AG08396 (cell line): ENCODE measurements around the gene SPATA20.

ENCODE experiments used
- DNase-seq: peaks from one replicate; pipeline ENCODE4 v3.0.0; 2012; ENCODE audit warnings: low spot score, mixed read lengths

Gene SPATA20

DNA sequence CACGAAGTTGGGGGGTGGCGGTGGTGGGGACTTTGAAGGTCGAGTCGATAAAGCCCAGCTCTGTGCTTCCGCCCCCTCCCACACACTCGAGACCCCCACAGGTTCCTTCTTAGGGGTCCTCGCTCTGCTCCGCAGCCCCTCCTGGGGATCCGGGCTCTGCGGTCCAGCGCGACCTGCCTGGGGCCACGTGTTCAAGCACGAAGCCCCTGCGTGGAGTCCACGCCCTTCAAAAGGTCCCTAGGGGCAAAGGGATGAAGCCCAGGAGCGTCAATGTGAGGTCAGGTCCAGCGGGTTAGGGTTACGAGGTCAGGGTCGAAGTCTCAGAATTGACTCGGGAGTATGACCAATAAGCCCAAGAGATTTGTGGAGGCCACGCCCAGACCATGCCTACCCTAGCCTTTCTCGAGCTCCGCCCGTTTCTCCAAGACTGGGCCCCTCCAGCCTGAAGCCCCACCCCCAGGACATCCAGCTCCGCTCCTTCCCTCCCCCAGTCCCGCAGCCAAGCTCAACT is 12.8 kb downstream of the SPATA20 start:
- DNase-seq: peak; percentile 72

DNA sequence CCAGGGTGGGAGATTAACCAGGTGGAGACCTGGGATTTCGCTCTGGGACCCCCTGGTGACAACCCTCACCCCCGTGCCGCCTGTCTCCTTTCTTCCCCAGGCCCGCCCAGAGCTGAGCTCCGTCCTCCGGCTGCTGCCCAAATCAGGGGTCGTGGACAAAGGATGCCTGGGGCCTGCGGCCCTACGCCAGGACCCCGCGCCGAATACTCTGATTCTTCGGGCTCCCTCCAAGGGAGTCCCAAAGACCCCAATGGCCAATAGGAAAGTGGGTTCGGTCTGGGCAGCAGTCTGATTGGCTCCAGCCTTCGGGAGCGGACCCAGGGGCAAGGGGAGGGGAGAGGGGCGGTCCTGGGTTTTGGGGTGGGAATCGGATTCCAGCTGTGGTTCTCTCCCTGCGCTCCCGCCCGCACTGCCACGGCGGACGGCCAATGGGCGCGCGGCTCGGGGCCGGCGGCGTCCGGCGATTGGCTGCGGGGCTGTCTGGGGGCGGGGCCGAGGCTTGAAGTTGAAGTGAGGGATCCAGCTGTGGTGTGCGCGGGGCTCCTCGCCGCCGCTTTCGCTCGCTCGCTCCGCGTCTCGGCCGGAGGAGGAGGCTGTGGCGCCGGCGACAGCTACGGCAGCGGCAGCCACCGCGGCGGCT is 13.3 kb downstream of the SPATA20 start, which contains the start of gene CACNA1G:
Gene CACNA1G (plus strand): TSS at position 531 of the 640 bp plus-strand sequence. CDS start 745 bp downstream, outside the sequence.
- DNase-seq: peak; percentile 98

- no peak for DNase-seq
Observed at GRCh38 chr17:50560931-50561745, 14.2 kb downstream of the SPATA20 start.

DNA sequence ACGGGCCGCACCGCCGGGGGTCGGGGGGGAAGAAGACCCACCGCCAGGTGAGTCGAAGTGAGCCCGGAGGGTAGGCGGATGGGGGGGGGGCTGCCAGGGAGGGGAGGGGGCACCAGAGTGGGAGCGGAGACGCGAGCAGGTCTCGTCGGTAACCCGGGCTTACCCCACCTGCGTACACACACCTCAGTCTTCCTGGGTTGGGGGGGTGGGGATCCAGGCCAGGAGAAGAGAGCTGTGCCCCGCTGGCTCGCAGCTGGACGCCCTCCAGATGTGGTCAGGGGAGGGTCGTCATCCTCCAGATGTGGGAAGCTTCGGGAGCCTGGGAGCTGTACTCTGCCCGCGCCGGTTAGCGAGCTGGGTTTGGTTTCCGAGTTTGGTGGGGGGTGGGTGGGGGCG is 14.8 kb downstream of the SPATA20 start:
- no peak for DNase-seq

- DNase-seq: no peak
Observed at GRCh38 chr17:50562242-50563091, 15.5 kb downstream of the SPATA20 start.

DNA sequence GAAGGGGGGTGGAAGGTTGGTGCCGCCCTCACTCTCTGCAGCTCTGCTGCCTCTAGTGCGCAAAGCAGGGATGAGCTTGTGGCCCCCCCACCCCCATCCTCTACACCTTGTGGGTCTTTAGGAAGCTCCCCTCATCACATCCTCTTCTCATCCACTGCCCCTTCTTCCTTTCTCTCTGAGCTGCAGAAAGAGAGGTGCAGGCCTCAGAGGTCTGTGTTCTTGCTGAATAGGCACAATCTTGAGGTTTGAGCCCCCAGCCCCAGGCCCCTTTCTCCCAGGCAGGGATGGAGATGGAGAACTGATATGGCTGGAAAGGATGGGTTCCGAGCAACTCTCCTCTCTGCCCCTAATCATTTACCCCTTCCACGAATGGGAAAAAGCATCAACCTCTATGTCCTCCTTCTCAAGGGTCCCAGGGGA is 16.1 kb downstream of the SPATA20 start:
- DNase-seq: no peak

DNA sequence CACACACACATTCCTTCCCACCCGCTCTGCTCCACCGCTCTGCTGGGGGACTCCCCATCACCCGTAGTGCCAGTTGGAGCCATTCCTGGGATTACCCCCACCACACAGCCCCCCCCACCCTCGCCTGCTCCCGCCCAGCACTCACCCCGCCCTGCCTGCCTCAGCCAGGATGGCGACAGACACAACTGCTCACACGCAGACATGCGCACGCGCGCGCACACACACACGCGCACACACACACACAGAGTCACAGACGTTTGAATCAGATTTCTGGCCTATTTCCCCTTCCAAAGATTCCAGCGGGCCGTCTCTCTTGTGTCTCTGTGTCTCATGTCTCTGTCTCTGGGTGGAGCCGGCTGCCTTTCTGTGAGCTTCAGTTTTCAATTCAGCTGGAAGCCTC is 17.9 kb downstream of the SPATA20 start:
- DNase-seq: peak; percentile 85

GRCh38 chr17:50565402-50566350 is 18.7 kb downstream of the SPATA20 start:
- peak; percentile 44 for DNase-seq

GRCh38 chr17:50566886-50567285 is 19.9 kb downstream of the SPATA20 start:
- no peak for DNase-seq

DNA sequence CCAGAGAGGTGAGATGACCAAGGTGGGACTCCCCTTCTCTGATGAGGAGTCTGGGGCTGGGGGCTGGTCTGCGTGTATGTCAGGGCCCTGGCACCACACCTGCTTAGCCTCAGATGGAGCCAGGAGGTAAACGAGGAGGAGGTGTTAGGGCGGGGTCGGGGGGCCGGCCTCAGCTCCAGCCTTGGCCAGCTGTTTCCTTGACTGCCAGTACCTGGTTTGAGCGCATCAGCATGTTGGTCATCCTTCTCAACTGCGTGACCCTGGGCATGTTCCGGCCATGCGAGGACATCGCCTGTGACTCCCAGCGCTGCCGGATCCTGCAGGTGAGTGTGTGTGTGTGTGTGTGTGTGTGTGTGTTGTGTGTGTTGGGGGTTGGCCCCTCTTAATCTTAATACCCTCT is 21.7 kb downstream of the SPATA20 start:
- no peak for DNase-seq

DNA sequence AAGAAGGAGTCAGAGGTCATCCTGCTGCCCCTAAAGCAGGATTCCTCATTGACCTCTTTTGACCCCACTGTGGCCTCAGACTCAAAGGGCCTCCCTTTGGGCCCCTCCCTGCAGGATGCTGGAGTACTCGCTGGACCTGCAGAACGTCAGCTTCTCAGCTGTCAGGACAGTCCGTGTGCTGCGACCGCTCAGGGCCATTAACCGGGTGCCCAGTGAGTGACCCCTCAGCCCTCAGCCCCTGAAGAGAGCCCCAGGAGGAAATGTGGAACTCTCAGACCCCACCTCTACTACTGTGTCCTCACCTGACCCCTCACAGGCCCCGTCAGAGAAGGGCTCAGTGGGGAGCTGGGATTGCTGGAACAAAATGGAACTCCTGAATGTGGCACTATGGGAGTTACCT is 22.6 kb downstream of the SPATA20 start:
- DNase-seq: no peak

- DNase-seq: no peak
Observed at GRCh38 chr17:50570032-50570431, 23.1 kb downstream of the SPATA20 start.

DNA sequence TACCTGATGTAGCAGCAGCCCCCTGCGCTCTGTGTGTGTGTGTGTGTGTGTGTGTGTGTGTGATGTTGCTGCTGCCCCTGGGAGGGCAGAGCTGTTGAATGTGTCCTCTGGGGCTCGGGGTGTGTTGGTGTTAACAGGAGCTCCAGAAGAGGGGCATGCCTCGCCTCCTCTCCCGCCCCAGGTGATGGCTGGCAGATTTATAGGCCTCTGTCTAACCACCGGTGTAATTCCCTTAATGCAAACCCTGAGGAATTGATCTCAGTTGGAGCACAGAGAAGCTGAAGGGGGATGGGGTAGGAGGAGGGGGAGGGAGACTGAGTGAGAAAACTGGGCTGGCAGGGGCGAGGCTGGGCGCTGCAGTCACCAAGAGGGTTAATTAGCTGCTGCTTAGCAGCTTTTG is 23.6 kb downstream of the SPATA20 start:
- no peak for DNase-seq

DNA sequence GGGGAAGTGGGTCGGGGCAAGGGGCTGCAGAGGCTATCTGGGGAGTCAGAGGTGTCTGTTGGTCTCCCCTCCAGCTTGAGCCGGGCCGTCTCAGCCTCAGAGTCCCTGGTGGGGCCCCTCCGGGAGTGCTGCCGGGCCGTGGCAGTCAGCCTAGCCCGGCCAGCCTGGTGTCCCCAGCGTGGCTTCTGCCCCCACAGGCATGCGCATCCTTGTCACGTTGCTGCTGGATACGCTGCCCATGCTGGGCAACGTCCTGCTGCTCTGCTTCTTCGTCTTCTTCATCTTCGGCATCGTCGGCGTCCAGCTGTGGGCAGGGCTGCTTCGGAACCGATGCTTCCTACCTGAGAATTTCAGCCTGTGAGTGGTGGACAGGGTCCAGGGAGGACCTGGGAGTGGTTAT is 24.7 kb downstream of the SPATA20 start:
- no peak for DNase-seq

DNA sequence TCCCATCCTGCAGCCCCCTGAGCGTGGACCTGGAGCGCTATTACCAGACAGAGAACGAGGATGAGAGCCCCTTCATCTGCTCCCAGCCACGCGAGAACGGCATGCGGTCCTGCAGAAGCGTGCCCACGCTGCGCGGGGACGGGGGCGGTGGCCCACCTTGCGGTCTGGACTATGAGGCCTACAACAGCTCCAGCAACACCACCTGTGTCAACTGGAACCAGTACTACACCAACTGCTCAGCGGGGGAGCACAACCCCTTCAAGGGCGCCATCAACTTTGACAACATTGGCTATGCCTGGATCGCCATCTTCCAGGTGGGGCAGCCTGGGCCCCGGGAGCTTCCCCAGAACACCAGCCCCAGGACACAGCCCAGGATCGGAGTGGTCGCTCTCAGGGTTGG is 25.6 kb downstream of the SPATA20 start:
- DNase-seq: no peak

DNA sequence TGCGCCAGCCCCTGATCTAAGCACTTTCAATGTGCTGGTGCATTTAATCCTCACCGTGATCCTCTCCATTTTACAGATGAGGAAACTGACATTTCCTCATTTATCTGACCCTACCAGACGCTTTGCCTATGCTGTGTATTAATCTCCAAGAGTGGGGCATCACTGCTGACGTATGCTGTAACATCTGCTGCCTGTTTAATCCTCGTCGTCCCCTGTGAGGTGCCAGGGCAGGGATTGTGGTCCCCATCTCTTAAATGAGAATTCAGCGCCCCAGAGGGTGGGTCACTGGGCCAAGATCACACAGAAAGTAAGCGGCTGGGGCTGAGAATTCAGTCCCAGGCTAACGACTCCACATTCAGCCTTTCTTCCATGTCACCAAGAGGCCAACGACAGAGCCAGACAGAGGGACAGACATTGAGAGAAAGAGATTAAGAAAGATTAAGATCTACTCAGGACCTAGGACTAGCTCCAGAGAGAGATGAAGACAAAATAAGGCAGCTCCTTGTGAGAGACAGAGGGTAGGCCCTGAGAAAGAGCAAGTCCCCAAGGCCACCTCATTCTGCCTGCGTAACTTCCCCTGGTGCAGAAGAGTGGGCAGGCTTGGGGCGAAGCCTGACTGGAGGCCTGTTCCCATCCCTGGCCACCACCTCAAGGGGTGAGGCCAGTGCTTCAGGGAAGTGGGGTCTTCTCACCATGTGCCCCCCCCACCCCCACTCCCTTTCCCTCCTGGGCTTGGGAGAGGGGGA is 27.1 kb downstream of the SPATA20 start:
- DNase-seq: no peak

DNA sequence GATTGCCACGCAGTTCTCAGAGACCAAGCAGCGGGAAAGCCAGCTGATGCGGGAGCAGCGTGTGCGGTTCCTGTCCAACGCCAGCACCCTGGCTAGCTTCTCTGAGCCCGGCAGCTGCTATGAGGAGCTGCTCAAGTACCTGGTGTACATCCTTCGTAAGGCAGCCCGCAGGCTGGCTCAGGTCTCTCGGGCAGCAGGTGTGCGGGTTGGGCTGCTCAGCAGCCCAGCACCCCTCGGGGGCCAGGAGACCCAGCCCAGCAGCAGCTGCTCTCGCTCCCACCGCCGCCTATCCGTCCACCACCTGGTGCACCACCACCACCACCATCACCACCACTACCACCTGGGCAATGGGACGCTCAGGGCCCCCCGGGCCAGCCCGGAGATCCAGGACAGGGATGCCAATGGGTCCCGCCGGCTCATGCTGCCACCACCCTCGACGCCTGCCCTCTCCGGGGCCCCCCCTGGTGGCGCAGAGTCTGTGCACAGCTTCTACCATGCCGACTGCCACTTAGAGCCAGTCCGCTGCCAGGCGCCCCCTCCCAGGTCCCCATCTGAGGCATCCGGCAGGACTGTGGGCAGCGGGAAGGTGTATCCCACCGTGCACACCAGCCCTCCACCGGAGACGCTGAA is 28.7 kb downstream of the SPATA20 start:
- DNase-seq: no peak

DNA sequence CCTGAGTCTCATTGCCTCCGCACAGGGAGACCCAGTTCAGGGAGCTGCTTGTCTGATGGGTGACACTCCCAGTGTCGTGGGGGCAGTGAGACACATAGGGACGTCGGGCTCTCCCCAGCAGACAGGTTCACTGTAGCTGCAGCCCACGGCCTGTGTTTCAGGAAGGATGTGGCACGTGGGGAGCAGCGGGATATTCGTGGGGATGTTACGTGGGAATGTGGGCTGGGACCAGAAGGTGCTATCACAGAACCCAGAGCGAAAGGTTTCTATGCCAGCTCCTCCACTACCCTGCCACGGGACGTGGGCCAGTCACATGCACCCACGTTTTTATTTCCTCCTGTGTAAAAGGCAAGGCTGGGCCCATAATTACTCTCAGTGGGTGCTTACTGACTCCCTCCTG is 29.9 kb downstream of the SPATA20 start:
- no peak for DNase-seq

DNA sequence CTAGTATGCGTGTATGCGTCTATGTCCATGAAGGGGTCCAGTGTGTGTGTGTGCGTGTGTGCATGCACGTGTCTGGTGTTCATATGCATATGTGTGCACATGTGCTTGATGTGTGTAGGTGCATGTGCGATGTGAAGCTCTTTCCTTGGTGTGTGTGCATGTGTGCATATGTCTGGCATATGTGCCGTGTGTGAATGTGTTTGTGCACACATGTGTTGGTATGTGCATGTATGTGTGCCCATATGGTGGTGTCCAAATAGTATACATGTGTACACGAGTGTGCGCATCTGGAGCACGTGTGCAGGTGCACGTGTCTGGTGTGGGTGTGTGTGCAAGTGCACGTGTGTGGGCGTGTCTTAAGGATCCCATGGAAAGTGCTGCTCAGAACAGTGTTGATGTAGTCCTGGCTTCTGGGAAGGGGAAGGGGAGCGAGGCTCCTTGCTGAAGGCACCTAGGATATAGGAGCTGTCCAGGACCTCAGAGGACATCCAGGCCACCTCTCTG is 30.5 kb downstream of the SPATA20 start:
- DNase-seq: no peak

GRCh38 chr17:50578173-50578572 is 31.2 kb downstream of the SPATA20 start:
- DNase-seq: no peak
